Fibroblast of the aortic adventitia (primary cell): ENCODE measurements around the gene KCTD16. TPM values are rescaled to one million over a fixed set of nuclear protein-coding genes. Genes with fewer than 3 reads are reported as not detected.

ENCODE experiments used
- DNase-seq: peaks from one replicate; pipeline ENCODE4 v3.0.0-alpha.2; 2010; ENCODE audit warnings: low read depth
- H3K4me3 ChIP-seq: 2 replicates; pipeline ENCODE4 v1.5.1; 2011; ENCODE audit warnings: low read depth, mild to moderate bottlenecking, control low read depth, low read length, moderate library complexity
- CTCF ChIP-seq: IDR thresholded peaks from 2 replicates; pipeline ENCODE4 v1.5.1; 2011; ENCODE audit warnings: mild to moderate bottlenecking, low read length, control low read depth, inconsistent platforms; ENCODE audit not compliant: insufficient read depth
- total RNA-seq: library from RNA; depleted of rRNA; stranded (reverse); fragments of >200 nt; gene quantifications from 2 replicates; pipeline ENCODE4 v1.2.3, GENCODE V29; 2012; ENCODE audit warnings: low replicate concordance

The KCTD16 gene
- total RNA-seq, 1 donor, result 12.6 TPM

GRCh38 chr5:144352732-144353317, 182.2 kb downstream of the KCTD16 start:
- no peak for TF ChIP-seq CTCF
- no peak for DNase-seq
- H3K4me3 ChIP-seq, result no peak overlapping the region

GRCh38 chr5:144356489-144356888, 185.8 kb downstream of the KCTD16 start:
- H3K4me3 ChIP-seq, result no peak overlapping the region
- no peak for TF ChIP-seq CTCF

GRCh38 chr5:144361406-144361805, 190.7 kb downstream of the KCTD16 start:
- H3K4me3 ChIP-seq, result no peak overlapping the region
- TF ChIP-seq CTCF, result no peak
- DNase-seq, result no peak

More at GRCh38 chr5:144356489-144356888, 185.8 kb downstream of the KCTD16 start:
- DNase-seq, result no peak

GRCh38 chr5:144365885-144366284, 195.2 kb downstream of the KCTD16 start:
- no peak for TF ChIP-seq CTCF
- DNase-seq, result no peak
- no peak overlapping the region for H3K4me3 ChIP-seq

GRCh38 chr5:144367991-144368390, 197.3 kb downstream of the KCTD16 start:
- no peak for TF ChIP-seq CTCF
- no peak for DNase-seq
- H3K4me3 ChIP-seq, result no peak overlapping the region

- H3K4me3 ChIP-seq, result no peak overlapping the region
- no peak for TF ChIP-seq CTCF
- peak; percentile 51 for DNase-seq
These were observed 197.9 kb downstream of the KCTD16 start for GRCh38 chr5:144368556-144368955.

GRCh38 chr5:144369006-144369405, 198.3 kb downstream of the KCTD16 start:
- no peak overlapping the region for H3K4me3 ChIP-seq
- no peak for DNase-seq
- TF ChIP-seq CTCF, result no peak
